Measurements from ENCODE around the gene FAM107B.
"Not testable (repeated sequence)": the region's sequence is repeated elsewhere in the genome, so short reads cannot be mapped to it uniquely, and the experiment has no call there.

FAM107B gene

GRCh38 chr10:14774797-14775196, at the start of gene FAM107B:
FAM107B (minus strand) TSS chr10:14774897; CDS start chr10:14774663, 234 bp downstream.
- no peak for DNase-seq

GRCh38 chr10:14823966-14824365, 49.3 kb upstream of the FAM107B start:
- no peak for DNase-seq

GRCh38 chr10:14822879-14823755, 48.4 kb upstream of the FAM107B start:
- peak; percentile 78 for DNase-seq

- no peak for DNase-seq
These were observed 47.1 kb upstream of the FAM107B start for GRCh38 chr10:14821635-14822375.

GRCh38 chr10:14820775-14821154, 46.1 kb upstream of the FAM107B start:
- DNase-seq = peak; percentile 94

GRCh38 chr10:14820010-14820774, 45.5 kb upstream of the FAM107B start:
- peak; percentile 100 for DNase-seq

- DNase-seq = not testable (repeated sequence)
These were observed 42.0 kb upstream of the FAM107B start for GRCh38 chr10:14816717-14817116.

- DNase-seq = no peak
These were observed 41.0 kb upstream of the FAM107B start for GRCh38 chr10:14815681-14816080.

GRCh38 chr10:14812271-14812670, 37.6 kb upstream of the FAM107B start:
- no peak for DNase-seq

- no peak for DNase-seq
These were observed 36.6 kb upstream of the FAM107B start for GRCh38 chr10:14810969-14811953.

GRCh38 chr10:14806318-14806717, 31.6 kb upstream of the FAM107B start:
- DNase-seq = no peak

- no peak for DNase-seq
These were observed 29.1 kb upstream of the FAM107B start for GRCh38 chr10:14803827-14804226.

GRCh38 chr10:14801723-14802122, 27.0 kb upstream of the FAM107B start:
- DNase-seq = no peak

GRCh38 chr10:14800397-14800796, 25.7 kb upstream of the FAM107B start:
- DNase-seq = no peak

GRCh38 chr10:14798636-14799035, 23.9 kb upstream of the FAM107B start:
- DNase-seq = no peak

GRCh38 chr10:14787938-14788337, 13.2 kb upstream of the FAM107B start:
- no peak for DNase-seq

- no peak for DNase-seq
These were observed 9.9 kb upstream of the FAM107B start for GRCh38 chr10:14784459-14785055.

GRCh38 chr10:14782691-14783363, 8.1 kb upstream of the FAM107B start:
- peak; percentile 91 for DNase-seq

GRCh38 chr10:14781763-14782162, 7.1 kb upstream of the FAM107B start:
- DNase-seq = no peak

GRCh38 chr10:14779001-14779651, 4.4 kb upstream of the FAM107B start:
- DNase-seq = no peak
